Caki2 (cell line): ENCODE measurements around the gene CMSS1. TPM values are rescaled to one million over a fixed set of nuclear protein-coding genes. Genes with fewer than 3 reads are reported as not detected.
"Not testable (repeated sequence)": the region's sequence is repeated elsewhere in the genome, so short reads cannot be mapped to it uniquely, and the experiment has no call there.

Experiments
- DNase-seq: peaks from one replicate; pipeline ENCODE4 v3.0.0-alpha.2; 2015; ENCODE audit warnings: low read depth
- in situ Hi-C: cut with HindIII; loops from 2 replicates; pipeline ENCODE4 v1.10.0; 2016; ENCODE audit warnings: low sequenced_read_pairs, low pct_unique_long_range_greater_than_20kb, mixed read lengths
- total RNA-seq: library from RNA; depleted of rRNA; stranded (reverse); fragments of >200 nt; shearing (Covaris generic); gene quantifications from 2 replicates; pipeline ENCODE4 v1.2.3, GENCODE V29; 2014; ENCODE audit warnings: low replicate concordance; rRNA removed

CMSS1 gene
- total RNA-seq, 1 experiment from 2014 or later = 36.5 TPM

DNA sequence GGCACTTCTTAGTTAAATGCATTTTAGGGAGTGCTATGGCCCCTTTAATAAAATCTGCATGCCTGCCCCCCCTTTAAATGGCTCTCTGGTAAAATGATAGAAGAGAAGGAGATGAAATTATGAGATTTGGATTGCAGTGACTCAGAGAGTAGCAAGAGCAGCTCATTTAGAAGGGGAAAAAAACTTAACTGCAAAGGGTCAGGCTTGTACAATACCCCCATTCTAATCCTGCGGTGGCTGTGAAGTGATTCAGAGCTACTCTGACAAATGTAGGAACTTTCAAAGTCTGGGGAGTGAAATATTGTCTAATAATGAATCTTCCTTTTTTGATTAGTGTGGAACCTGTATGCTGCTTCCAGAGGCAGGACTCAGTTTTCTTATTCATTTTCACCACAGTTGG is 399.1 kb downstream of the CMSS1 start:
- in situ Hi-C loops = no loop called here
- no peak for DNase-seq

DNA sequence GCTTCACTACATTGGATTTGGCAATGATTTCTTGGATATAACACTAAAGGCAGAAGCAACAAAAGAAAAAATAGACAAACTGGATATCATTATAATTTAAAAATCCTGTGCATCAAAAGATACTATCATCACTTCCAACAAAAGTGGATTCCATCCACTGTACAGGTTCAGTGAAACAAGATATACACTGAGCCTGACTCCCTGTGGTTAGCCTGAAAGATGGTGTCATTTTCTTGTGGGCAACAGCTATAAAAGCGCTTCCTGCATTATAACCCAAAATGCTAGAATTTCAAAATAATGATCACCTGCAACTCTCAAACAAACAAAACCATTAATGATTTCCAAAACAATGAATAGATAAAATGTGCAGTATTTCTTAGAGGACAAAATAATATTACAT is 403.5 kb downstream of the CMSS1 start:
- no peak for DNase-seq

GRCh38 chr3:100225193-100225592 is 407.5 kb downstream of the CMSS1 start:
- in situ Hi-C loops = no loop called here
- DNase-seq = no peak

More for the DNA sequence above, 403.5 kb downstream of the CMSS1 start:
- in situ Hi-C loops = no loop called here

GRCh38 chr3:100225883-100226282 is 408.2 kb downstream of the CMSS1 start:
- DNase-seq = no peak
- in situ Hi-C loops = no loop called here

GRCh38 chr3:100226712-100227429 is 409.2 kb downstream of the CMSS1 start:
- no peak for DNase-seq
- in situ Hi-C loops = no loop called here

DNA sequence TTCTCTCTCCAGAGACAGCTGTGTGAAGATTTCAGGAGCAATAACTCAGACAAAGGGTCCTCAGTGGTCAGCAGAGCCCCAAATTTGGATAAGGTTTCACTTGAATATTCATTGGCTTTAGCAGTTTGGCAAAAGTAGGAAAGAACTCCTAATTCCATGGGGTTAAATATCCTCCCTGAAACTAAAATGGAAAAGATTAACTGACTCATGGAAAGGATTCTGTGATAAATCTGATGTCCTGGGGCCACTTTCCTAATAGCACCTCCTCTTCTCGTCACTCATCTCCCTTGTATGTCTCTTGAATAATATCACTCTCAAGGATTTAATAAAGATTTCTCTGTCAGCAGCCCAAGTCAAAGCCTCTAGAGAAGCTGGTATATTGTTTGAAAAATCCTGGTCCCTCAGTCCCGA is 409.9 kb downstream of the CMSS1 start:
- in situ Hi-C loops = no loop called here
- no peak for DNase-seq

GRCh38 chr3:100228247-100228646 is 410.6 kb downstream of the CMSS1 start:
- in situ Hi-C loops = no loop called here
- no peak for DNase-seq

DNA sequence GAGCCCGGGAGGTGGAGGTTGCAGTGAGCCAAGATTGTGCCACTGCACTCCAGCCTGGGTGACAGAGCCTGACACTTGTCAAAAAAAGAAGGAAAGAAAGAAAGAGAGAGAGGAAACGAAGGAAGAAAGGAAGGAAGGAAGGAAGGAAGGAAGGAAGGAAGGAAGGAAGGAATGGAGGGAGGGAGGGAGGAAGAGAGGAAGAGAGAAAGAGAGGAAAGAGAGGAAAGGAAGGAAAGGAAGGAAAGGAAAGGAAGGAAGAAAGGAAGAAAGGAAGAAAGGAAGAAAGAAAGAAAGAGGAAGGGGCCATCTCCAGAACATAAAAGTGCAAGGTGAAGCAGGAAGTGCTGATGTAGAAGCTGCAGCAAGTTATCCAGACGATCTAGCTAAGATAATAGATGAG is 411.5 kb downstream of the CMSS1 start:
- in situ Hi-C loops = not testable (repeated sequence)

GRCh38 chr3:100230710-100231109 is 413.0 kb downstream of the CMSS1 start:
- no peak for DNase-seq
- in situ Hi-C loops = no loop called here

More for the DNA sequence above, 411.5 kb downstream of the CMSS1 start:
- not testable (repeated sequence) for DNase-seq

Other genes starting within 250 kb of the CMSS1 start
- 20.2 and 36.4 TPM in 2 replicates for gene COL8A1, start 179.3 kb upstream of the CMSS1 start, total RNA-seq